Muscle of leg (tissue), 11 donors: ENCODE results near the gene IFITM5. TPM values are rescaled to one million over a fixed set of nuclear protein-coding genes. Genes with fewer than 3 reads are reported as not detected.
"Not testable (repeated sequence)": the region's sequence is repeated elsewhere in the genome, so short reads cannot be mapped to it uniquely, and the experiment has no call there.

Experiments used
- DNase-seq: peaks from one replicate; pipeline ENCODE4 v3.0.0; 2013
- H3K27ac ChIP-seq: one replicate; pipeline ENCODE4 v1.5.1; 2013; ENCODE audit warnings: mild to moderate bottlenecking, low read length, control low read depth
- H3K27me3 ChIP-seq: one replicate; pipeline ENCODE4 v1.6.1; 2013; ENCODE audit warnings: low read length; ENCODE audit not compliant: control insufficient read depth, insufficient read depth
- H3K36me3 ChIP-seq: one replicate; pipeline ENCODE4 v1.6.1; 2013; ENCODE audit warnings: low read length; ENCODE audit not compliant: control insufficient read depth, insufficient read depth
- H3K4me1 ChIP-seq: one replicate; pipeline ENCODE4 v1.6.1; 2013; ENCODE audit warnings: low read length; ENCODE audit not compliant: control insufficient read depth, insufficient read depth
- H3K4me3 ChIP-seq: one replicate; pipeline ENCODE4 v1.5.1; 2013; ENCODE audit warnings: low read length, control low read depth
- H3K9me3 ChIP-seq: replicated peaks from 2 replicates; pipeline ENCODE4 v1.6.1; 2013; ENCODE audit warnings: low read depth, low read length; ENCODE audit not compliant: control insufficient read depth
- WGBS: methylation state at CpG from one replicate; pipeline ENCODE4 v1.1.5; 2013; ENCODE audit warnings: missing lambda C conversion rate; ENCODE audit not compliant: insufficient coverage; 5-methylcytosine and 5-hydroxymethylcytosine counted together
- polyA plus RNA-seq, 8 donors: library from polyadenylated mRNA; unstranded; fragments of 120-200 nt; gene quantifications; one replicate each; pipeline versions ENCODE4 v1.2.1 to v1.2.3, GENCODE V29; 2013; ENCODE audit warnings: inconsistent platforms in 1 of 8, low replicate concordance in 1 of 8; ENCODE audit not compliant: insufficient read length in 8 of 8, insufficient read depth in 1 of 8
- total RNA-seq: library from RNA; stranded (reverse); fragments of 120-200 nt; gene quantifications from one replicate; pipeline ENCODE4 v1.2.4, GENCODE V29; 2013

The IFITM5 gene
- total and polyA plus RNA-seq, 9 donors, result not detected

DNA sequence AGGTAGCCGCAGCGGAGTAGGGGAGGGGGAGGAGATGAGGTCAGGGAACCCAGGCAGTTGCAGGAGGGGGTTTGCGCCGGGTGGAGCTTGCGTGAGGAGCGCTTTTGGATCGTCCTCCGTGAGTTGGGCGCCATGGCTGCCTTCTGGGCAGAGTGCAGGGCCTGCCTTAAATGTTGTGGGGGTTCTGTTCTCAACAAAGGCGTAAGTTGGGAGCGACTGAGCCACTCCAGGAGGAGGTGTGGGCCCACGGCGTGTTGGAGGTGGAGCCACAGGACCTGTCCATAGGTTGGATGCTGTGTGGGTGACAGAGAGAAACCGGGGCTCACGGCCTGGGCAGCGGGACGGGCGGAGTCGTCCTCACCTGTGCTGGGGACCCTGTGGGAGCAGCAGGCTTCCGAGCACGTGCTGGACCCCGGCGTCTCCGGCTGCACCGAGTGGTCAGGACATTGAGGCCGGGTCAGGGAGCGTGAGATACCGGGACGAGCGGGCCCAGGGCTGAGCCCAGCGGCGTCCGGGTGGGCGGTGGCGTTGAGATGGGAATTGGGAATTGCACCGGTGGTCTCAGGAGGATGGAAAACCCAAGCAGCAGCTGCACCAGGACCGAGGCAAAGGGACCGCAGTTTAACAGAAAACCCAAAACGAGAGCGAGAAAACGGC is 11.4 kb downstream of the IFITM5 start:
- no peak overlapping the region for H3K27ac ChIP-seq
- no peaks in the 10 kb centered on the region for H3K36me3 ChIP-seq
- DNase-seq, result peak; percentile 2
- H3K4me1 ChIP-seq, result peaks cover 20% of the 10 kb centered on the region
- WGBS, result 19% methylated on average over 41 of the region's 41 CpGs
- H3K9me3 ChIP-seq, result no peaks in the 10 kb centered on the region
- H3K4me3 ChIP-seq, result peak overlapping the region; percentile 53
- H3K27me3 ChIP-seq, result peaks cover 43% of the 10 kb centered on the region

DNA sequence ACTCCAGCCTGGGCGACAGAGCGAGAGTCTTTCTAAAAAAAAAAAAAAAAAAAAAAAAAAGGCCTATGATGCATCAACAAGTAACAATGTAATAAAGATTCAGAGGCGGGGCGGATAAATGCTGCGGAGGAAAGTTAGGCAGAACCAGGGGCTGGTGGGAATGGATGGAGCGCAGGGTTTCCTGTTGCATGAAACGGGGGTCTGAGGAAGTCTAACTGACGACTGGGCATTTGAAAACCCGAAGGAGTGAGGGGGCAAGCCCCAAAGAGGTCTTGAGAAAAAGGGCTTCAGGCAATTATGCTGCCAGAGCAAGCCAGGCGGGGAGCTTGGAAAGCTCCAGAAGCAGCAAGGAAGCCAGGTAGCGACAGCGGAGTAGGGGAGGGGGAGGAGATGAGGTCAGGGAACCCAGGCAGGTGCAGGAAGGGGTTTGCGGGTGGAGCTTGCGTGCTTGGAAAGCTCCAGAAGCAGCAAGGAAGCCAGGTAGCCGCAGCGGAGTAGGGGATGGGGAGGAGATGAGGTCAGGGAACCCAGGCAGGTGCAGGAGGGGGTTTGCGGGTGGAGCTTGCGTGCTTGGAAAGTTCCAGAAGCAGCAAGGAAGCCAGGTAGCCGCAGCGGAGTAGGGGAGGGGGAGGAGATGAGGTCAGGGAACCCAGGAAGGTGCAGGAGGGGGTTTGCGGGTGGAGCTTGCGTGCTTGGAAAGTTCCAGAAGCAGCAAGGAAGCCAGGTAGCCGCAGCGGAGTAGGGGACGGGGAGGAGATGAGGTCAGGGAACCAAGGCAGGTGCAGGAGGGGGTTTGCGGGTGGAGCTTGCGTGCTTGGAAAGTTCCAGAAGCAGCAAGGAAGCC is 12.1 kb downstream of the IFITM5 start:
- Histone ChIP-seq H3K4me1 (peaks cover 20% of the 10 kb centered on the region), H3K27me3 (peaks cover 50% of the 10 kb centered on the region)
- 83% methylated on average over 25 of the region's 27 CpGs for WGBS
- H3K27ac ChIP-seq, H3K4me3 ChIP-seq, H3K9me3 ChIP-seq, H3K36me3 ChIP-seq: not testable (repeated sequence)
- peak; percentile 3 for DNase-seq

DNA sequence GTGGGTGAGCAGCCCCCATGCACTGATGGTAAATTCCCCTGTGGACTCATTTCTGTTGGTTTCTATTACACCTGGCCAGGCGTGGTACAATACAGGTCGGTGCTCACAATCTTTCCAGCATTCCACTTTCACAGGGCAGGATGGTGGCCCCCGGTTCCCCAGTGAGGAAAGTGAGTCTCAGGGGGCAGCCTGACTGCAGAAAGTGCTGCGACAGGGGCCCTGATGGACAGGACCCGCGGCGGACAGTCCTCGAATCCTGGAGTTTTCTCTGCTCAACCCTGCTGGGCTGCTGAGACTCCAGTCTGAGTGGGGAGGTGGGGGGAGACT is 13.5 kb downstream of the IFITM5 start:
- no peaks in the 10 kb centered on the region for H3K36me3 ChIP-seq
- DNase-seq, result no peak
- H3K9me3 ChIP-seq, result no peaks in the 10 kb centered on the region
- H3K4me1 ChIP-seq, result peaks cover 20% of the 10 kb centered on the region
- peaks cover 64% of the 10 kb centered on the region for H3K27me3 ChIP-seq
- no peak overlapping the region for H3K4me3 ChIP-seq
- WGBS, result 64% methylated on average over 4 of the region's 8 CpGs
- H3K27ac ChIP-seq, result no peak overlapping the region

DNA sequence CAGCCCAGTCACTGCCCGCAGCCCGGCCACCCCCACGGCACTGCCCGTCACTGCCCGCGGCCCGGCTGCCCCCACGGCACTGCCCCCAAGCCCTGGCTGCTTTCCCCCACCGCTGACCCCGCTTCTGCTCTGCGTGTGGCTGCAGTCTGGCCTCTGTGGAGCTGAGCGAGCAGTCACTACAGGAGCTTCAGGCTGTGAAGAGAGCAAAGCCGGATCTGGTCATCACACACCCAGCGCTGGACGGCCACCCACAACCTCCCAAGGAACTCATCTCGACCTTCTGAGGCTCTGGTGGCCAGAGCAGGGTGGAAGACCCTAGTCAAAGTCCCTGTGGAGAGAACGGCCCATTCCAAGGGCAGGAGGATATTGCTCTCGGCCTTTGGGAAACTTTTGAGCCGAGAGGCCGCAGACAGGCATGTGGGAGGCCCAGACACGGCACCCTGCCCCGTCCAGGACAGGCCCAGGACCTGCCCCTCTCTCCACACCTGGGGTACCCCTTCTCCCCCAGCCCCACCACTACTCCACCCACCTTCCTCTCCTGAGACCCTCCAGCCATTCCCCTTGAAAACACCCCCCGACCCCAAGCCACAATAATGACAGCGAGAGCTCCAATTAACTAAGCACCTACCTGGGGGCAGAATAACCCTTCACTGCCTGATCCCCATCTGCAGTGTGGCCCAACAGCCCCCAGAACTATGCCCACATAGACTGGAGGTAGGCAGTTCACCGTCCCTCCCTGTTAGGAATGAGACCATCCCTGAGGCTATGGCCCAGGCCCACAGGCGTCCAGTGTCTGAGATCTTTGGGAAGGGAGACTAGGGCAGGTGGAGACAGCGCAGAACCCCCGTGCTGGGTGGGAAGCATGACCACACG is 14.1 kb downstream of the IFITM5 start:
- Histone ChIP-seq H3K9me3 (no peaks in the 10 kb centered on the region), H3K27ac (no peak overlapping the region), H3K27me3 (peaks cover 69% of the 10 kb centered on the region), H3K4me1 (peaks cover 17% of the 10 kb centered on the region), H3K36me3 (no peaks in the 10 kb centered on the region), H3K4me3 (no peak overlapping the region)
- 75% methylated on average over 27 of the region's 29 CpGs for WGBS
- DNase-seq, result no peak

DNA sequence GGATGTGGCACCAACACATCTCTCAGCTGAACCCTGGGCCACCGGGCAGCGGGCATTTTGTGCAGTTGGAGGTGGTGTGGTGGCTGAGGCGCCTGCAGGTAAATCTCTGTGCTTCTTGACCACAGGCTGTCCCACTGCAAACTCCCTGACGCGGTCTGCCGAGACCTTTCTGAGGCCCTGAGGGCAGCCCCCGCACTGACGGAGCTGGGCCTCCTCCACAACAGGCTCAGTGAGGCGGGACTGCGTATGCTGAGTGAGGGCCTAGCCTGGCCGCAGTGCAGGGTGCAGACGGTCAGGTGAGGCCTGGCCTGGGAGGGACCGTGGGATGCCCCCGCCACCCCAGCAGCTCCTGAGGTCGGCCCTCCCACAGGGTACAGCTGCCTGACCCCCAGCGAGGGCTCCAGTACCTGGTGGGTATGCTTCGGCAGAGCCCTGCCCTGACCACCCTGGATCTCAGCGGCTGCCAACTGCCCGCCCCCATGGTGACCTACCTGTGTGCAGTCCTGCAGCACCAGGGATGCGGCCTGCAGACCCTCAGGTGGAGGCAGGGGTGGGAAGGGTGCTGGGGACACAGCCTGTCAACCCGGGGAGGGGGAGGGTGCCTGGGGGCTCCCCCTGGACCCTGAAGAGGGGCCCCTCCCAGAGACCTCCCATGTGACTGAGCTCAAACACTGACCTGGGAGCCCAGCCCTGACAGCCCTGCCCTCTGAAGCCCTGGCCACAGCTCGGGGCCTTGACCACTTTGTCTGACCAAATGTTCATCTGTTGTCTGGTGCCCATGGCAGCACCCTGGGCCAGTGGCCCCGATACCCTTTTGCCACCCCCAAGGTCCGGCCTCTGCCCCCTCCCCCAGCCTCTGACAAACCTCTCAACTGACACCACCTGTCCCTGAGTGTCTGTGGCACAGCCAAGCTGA is 15.0 kb downstream of the IFITM5 start:
- H3K9me3 ChIP-seq, result no peaks in the 10 kb centered on the region
- no peaks in the 10 kb centered on the region for H3K36me3 ChIP-seq
- peaks cover 78% of the 10 kb centered on the region for H3K27me3 ChIP-seq
- H3K4me1 ChIP-seq, result peaks cover 15% of the 10 kb centered on the region
- no peak overlapping the region for H3K27ac ChIP-seq
- no peak overlapping the region for H3K4me3 ChIP-seq
- DNase-seq, result no peak
- 73% methylated on average over 18 of the region's 24 CpGs for WGBS

DNA sequence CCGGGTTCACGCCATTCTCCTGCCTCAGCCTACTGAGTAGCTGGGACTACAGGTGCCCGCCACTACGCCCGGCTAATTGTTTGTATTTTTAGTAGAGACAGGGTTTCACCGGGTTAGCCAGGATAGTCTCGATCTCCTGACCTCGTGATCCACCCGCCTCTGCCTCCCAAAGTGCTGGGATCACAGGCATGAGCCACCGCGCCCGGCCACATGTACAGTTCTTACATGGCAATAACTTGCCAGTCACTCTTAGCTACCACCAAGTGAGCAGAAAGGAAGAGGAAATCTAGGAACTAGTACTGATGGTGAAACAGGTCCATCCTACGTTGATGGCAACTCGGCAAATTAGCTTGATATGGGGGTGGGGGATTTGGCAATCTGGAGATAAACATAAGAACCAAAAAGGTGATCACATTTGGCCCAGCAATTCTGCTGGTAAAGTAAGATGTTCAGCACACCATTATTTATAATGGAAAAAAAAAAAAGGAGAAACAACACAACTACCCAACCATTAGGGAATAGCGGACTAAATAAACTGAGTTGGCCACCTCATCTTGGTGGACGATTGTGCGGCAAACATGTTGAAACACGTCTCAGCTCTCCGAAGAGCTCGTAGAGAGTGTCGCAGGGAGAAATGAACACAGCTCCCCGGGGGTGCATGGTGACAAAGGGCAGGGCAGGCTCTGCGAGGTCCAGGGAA is 15.8 kb downstream of the IFITM5 start:
- Histone ChIP-seq H3K27ac (no peak overlapping the region), H3K27me3 (peaks cover 86% of the 10 kb centered on the region), H3K4me3 (no peak overlapping the region), H3K36me3 (no peaks in the 10 kb centered on the region), H3K4me1 (peaks cover 14% of the 10 kb centered on the region), H3K9me3 (no peaks in the 10 kb centered on the region)
- 82% methylated on average over 13 of the region's 23 CpGs for WGBS
- DNase-seq, result no peak

DNA sequence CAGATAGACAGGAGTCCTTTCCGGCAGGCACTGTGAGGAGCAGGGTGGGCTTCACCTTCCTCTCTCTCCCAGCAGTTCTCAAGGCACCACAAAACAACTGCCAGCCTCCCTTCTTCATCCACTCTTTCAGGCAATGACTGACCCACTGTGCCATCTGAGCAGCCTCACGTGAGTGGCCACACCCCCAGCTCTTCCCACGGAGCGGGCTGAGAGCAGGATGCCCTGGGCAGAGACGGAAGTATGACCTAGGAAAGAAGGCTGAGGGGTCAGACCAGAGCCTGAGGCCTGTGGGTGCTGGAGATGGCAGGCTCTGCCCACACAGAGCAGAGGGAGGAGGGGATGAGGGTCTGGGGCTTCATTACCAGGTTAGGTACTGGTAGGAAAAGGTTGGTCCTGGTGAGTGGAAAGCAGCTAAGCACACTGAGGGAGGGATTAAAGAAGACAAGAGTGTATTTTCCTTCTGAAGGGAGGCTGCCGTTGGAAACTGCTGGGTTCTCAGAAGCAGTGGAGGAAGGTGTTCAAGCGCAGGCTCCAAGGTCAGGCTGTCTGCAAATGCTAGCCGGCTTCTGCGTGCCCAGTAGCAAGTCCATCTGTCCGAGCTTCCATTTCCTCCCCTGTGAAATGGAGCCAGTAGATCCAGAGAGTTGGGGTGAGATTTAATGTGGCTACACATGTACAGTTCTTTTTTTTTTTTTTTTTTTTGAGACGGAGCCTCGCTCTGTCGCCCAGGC is 16.5 kb downstream of the IFITM5 start:
- Histone ChIP-seq H3K27me3 (peaks cover 86% of the 10 kb centered on the region), H3K4me3 (no peak overlapping the region), H3K27ac (no peak overlapping the region), H3K9me3 (no peaks in the 10 kb centered on the region), H3K4me1 (peaks cover 7% of the 10 kb centered on the region), H3K36me3 (no peaks in the 10 kb centered on the region)
- no peak for DNase-seq
- 29% methylated on average over 1 of the region's 13 CpGs for WGBS

DNA sequence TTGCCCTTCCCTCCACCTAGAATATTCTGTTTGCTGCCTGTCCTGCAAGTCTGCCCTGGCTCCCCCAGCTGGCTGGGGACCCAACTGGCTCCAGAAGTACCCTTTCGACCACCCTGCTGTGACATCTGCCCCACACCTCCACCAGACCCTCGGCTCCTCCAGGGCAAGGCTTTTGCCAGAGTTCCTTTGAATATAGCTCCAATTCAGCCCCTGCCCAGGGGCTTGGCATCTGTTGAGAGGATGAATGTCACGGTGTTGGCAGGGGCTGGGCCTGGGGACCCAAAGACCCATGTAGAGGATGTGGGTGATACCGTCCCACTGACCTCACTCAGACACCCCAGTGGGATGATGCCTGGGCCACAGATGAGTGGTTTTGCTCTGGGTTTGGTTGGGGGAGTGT is 17.2 kb downstream of the IFITM5 start:
- peaks cover 86% of the 10 kb centered on the region for H3K27me3 ChIP-seq
- no CpG with 5 or more reads among the region's 4 CpGs for WGBS
- no peaks in the 10 kb centered on the region for H3K36me3 ChIP-seq
- H3K4me1 ChIP-seq, result peaks cover 6% of the 10 kb centered on the region
- DNase-seq, result no peak
- no peaks in the 10 kb centered on the region for H3K9me3 ChIP-seq
- no peak overlapping the region for H3K27ac ChIP-seq
- H3K4me3 ChIP-seq, result no peak overlapping the region
